GM18505 (cell line): ENCODE results near the gene IFT25.

Experiments
- ATAC-seq: cut with Tn5 transposase; IDR thresholded peaks from one replicate; pipeline ENCODE4 v1.9.1; 2021; ENCODE audit not compliant: unreplicated experiment
- POLR2A ChIP-seq: IDR thresholded peaks from 4 replicates; pipeline ENCODE4 v1.6.1; 2011; ENCODE audit warnings: borderline replicate concordance; ENCODE audit not compliant: insufficient read depth, insufficient read length; ENCODE audit errors: extremely low read depth

IFT25 gene

DNA sequence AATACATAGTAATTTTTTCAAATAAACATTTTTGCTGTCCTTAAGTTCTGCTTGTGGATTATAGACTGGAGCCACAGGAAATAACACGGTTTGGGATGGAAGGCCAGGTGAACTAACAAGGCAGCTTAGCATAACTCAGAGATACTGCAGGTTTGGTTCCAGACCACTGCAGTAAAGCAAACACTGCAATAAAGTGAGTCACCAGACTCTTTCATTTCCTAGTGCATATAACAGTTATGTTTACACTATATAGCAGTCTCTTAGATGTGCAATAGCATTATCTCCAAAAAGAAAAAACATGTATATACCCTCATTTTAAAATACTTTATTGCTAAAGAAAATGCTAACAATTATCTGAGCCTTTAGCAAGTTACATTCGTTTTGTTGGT, 22.6 kb upstream of the IFT25 start:
- no peak for ATAC-seq
- no peak for TF ChIP-seq POLR2A

DNA sequence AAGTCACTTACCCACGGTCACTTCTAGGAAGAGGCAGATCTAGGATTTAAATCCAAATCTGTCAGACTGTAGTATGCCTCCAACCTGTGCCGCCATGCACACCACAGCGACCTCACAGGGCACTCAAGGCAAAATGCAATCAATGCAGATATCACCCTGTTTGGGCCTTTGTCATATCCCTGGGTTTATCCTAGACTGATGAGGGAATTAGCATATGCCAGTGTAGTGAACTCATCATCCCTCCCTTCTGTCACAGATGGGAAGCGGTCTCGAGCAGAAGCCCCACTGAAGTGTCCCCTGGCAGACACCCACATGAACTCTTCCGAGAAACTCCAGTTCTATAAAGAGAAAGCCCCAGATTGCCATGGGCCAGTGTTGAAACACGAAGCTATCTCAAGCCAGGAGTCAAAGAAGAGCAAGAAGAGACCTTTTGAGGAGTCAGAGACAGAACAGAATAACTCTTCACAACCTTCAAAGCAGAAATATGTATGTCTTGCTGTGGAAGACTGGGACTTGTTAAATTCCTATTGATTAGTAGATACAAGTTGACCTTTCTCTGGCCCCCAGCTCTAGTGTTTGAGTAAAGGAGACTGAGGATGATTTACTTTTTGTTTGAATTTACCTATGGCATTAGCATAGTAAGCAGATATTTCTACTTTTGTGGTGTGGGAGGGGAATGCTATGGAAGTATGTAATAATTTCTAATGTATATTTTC, 22.1 kb upstream of the IFT25 start:
- ATAC-seq, result no peak
- no peak for TF ChIP-seq POLR2A

DNA sequence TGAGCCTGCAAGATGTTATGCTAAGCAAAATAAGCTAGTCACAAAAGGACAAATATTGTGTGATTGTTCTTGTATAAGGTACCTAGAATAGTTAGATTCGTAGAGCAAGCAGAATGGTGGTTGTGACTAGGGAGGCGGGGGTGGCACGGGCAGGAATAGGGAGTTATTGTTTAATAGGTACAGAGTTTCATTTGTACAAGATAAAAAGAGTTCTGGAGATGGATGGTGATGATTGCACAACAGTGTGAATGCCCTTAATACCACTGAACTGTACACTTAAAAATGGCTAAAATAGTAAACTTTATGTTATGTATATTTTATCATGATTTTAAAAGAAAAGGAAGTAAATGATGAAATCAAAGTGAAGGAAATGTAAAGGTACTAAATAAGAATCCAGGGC, 21.3 kb upstream of the IFT25 start:
- ATAC-seq, result no peak

DNA sequence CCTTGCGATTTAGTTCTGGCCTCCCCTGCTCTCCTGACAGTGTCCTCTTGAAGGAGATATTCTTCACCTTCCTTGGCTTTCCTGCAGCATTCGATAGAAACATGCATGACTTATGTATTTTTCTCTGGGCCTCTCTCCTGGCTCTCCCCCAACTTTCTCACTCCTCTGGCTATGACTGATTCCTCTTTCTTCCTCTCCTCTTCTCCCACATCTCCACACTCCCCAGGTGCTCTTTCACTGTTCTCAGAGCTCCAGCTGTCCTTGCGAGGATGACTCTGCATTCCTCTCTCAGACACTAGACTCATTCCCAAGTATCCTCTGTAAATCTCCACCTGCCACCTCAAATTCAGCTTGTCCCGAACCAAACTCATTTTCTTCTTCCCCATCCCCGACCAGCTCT, 18.6 kb upstream of the IFT25 start:
- ATAC-seq, result no peak

More for the DNA sequence above, 21.3 kb upstream of the IFT25 start:
- no peak for TF ChIP-seq POLR2A

DNA sequence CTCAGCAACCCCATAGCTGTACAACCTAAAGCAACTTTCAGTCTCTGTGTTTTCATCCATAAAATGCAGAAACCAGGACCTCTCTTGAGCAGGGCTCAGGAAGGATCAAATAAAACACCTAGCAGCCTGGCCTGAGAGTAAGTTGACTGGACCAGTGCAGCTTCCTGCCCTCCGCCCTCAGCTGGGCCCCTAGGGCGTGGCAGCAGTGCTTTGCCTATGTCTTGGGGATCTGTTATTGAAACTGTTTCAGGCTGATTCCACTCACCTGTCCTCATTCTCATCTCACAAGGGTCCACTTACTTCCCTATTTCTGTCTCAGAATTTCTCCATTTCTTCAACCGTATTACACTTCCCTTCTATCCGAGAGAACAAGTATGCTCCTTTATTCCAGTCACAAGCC, 18.0 kb upstream of the IFT25 start:
- no peak for ATAC-seq

More for the DNA sequence above, 18.6 kb upstream of the IFT25 start:
- no peak for TF ChIP-seq POLR2A

DNA sequence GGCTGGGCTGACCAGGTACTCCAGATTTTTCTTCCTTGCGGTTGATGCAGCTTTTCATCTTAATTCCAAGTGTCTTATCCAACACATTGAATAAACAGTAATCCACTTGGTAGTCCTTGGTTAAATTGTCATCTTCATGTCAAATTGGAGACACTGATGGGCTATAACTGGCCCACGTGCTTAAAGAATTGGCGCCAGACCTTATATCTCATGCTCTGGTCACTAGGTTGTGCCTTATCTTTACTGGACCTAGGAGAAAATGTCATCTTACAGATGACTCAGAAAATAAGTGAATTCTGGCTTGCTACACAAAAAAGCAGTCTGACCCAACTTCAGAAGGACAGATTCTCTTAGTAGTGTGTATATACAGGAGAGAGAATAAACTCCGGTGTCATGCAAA, 16.9 kb upstream of the IFT25 start:
- no peak for TF ChIP-seq POLR2A

More for the DNA sequence above, 18.0 kb upstream of the IFT25 start:
- TF ChIP-seq POLR2A, result no peak

DNA sequence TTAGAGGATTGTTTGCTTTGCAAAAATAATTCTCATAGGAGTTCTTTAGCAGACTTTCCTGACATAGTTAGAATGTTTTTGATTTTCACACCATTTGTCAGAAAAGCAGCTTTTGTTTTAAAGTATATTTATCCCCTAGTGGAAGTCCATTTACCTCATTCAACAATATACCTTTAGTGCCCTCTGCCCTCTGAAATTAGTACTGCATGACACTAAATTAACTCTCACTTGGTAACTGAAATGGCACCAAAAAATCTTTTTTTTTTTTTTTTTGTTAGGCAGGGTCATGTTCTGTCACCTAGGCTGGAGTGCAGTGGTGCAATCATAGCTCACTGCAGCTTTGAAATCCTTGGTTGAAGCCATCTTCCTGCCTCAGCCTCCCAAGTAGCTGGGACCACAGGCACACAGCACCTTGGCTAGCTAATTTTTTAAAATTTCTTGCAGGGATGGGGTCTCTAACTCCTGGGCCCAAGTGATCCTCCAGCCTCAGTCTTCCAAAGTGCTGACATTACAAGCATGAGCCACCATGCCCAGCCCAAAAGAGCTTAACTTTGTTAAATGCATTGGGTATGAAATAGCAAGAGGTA, 14.3 kb upstream of the IFT25 start:
- no peak for TF ChIP-seq POLR2A
- no peak for ATAC-seq

More for the DNA sequence above, 16.9 kb upstream of the IFT25 start:
- ATAC-seq, result no peak

DNA sequence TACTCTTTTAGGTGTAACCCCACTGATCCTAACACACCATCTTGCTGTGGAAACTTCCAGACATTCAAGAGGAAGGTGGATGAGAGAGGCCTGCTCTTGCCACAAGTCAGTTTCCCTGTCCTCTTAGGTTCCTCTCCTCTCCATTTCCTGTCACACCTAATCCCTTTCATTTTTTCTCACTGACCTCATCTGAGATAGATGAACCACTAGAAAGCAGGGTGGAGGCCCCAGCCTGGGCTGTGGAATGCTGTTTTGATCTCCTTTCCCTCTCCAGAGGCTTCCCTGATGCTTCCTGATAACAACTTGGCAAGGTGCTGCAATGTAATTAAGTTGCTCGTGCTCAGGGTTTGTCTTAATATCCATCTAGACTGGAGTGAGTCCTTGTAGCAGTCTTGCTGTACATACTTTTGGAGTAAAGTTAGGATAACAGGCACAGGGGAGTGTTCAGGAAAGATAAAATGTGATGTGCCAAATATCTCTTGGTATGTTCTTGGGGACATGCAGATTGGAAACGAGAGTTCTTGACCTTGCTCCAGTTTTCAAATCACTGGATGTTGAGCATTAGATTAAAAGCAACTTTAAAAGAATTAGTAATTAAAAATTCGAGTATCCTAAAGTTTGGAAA, 11.8 kb upstream of the IFT25 start:
- no peak for ATAC-seq
- TF ChIP-seq POLR2A, result no peak

DNA sequence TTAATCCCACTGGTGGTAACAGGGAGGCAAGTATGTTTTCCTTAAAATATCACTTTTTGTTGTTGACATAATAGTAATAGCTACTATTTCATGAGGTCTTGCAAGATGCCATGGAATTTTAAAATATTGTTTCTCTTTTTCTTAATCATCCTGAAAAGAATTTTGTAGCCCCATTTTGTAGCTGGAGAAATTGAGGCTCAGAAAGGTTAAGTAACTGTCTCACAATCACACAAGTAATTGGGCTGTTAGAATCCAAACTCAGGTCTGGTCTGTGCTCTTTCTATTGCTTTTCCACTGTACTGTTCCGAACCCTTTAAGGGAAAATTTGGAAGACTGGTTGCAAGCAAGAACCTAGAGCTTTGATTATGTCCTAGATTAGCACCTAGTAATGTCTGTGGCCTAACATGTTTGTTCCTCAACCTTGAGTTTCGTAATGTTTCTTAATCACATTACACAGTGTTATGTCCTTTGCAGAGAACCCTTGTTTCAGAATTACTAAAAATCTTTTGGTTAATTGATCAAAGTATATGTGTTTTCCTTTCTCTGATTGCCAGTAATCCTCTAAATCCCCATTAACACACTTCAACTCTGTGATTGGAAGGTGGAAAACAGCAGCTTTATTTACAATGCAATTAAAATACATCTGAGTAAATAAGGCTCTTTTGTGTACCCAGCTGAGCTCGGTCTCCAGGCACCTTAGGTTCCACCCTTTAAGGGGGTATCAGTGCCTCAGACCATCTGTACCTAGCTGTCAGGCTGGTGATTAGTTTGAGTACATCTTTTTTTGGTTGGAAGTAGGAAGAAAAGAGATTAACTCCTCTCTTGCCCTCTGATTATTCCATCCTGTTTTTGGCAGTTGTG, 11.0 kb upstream of the IFT25 start:
- no peak for TF ChIP-seq POLR2A
- ATAC-seq, result no peak

DNA sequence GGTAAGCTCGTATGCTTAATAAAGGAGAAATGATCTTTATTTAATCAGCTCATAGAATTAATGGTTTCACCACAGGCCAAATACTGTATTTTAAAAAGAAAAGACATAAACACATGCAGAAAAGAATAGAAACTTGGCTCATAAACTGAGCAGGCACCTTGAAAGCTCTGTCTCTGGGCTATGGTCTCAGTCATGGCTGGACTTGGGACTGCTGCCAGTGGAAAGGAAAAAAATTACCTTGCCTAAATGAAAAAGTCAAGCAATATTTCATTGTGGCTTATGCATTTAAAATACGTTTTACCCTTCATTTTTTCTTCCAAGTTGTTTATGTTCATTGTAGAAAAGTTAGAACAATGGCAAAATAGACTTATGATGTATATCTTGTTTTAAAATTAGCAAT, 8.6 kb upstream of the IFT25 start:
- TF ChIP-seq POLR2A, result no peak
- ATAC-seq, result no peak

DNA sequence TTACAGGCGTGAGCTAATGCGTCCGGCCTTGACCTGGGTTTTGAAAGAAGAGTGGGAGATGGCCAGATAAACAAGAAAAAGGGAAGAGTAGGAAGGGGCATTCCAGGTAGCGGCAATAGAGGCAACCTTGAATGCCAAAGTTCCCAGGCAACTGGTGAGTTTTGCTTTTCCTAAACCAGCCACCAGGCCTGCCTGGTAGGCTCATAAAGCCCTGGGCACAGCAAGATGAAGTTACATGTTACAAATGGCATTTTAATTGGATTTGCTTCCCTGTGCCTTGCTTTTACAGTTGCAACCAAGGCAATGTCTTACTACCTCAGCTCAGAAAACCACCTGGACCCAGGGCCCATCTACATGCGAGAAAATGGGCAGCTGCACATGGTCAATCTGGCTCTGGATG, 6.2 kb upstream of the IFT25 start:
- TF ChIP-seq POLR2A, result no peak
- ATAC-seq, result no peak

DNA sequence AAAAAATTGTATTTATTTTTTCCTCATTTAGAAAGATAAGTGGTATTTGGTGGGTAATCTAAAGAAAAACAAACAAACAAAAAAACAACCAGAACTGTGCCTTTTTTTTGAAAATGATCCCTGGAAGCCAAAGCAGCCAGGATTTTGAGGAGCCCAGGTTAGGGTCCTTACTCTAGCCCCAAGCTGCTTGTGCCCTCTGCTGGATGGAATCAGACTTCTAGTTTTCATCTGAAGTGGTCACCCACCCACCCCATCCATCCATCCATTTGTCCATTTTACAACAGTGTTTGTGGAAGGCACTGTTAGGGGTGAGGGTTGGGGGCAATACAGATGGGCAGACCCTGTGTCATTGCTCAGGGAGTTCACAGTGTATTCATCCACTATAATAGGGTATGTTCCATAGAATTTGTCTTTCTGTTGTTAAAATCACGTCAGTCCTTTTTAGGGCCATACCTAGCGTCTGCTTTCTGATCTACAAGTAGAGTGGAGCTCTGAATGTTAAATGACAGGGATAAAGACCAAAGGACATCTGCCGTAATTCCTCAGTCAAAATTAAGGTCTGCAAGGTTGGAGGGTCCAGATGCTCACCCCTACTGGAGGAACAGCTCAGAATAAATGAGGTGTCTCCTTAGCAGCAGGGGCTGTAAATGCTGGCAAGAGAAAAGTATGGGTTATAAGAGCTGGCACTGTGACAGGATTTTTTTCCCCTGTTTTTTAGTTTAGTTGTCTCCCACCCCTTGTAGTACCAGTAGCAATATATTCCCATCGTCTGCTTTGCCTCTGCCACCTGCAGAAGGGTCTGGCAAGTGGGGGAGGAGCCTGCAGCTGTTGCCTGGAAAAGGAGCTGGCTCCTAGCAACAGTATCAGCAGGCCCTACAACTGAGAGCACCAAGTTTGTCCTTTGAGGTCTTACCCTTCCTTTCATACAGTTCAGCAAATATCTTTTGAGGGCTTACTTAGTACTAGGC, 3.8 kb upstream of the IFT25 start:
- TF ChIP-seq POLR2A, result no peak
- ATAC-seq, result no peak

DNA sequence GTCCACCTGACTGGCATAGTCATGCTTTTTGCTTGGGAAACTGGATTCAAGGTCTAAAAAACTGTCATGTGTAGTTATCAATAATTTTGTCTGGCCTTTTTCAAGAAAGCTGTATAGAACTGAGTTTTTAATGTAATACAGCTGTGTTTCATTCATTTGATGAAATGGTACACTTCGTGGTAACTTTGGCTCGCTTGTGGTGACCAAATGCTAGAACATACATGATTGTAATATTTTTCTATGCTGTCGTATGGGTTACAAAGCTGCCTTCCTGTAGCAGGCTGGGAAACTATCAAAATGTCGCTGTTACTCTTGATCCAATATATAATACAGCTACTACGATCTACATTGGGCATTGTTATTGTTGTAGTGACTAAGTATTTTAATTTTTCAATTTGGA, 2.8 kb upstream of the IFT25 start:
- TF ChIP-seq POLR2A, result no peak
- ATAC-seq, result no peak
